Activated naive CD4-positive, alpha-beta T cell treated with anti-CD3 and anti-CD28 coated beads, Interleukin-2, amount 10 ng/mL, durations not matched to agents 7 days and 5 days (primary cell): ENCODE data around the gene MFAP5.
"Not testable (repeated sequence)": the region's sequence is repeated elsewhere in the genome, so short reads cannot be mapped to it uniquely, and the experiment has no call there.

ENCODE experiments used
- CTCF ChIA-PET: fragments of 350-600 bp; sonication (Branson Sonifier 250); formaldehyde crosslinking; loops from one replicate; lab custom pipeline; 2021; ENCODE audit warnings: antibody characterized with exemption; lab: Charles Lee
- DNase-seq: peaks from one replicate; pipeline ENCODE4 v3.0.0-alpha.2; 2020
- H3K27ac Mint-ChIP-seq: one replicate; pipeline ENCODE4 v1.8.0; 2021; ENCODE audit warnings: mild to moderate bottlenecking, moderate library complexity, mixed read lengths
- H3K27me3 Mint-ChIP-seq: one replicate; pipeline ENCODE4 v1.8.0; 2021; ENCODE audit warnings: mild to moderate bottlenecking, mixed read lengths
- H3K36me3 Mint-ChIP-seq: one replicate; pipeline ENCODE4 v1.8.0; 2021; ENCODE audit warnings: mixed read lengths
- H3K4me1 Mint-ChIP-seq: one replicate; pipeline ENCODE4 v1.8.0; 2021; ENCODE audit warnings: mixed read lengths
- H3K4me3 Mint-ChIP-seq: one replicate; pipeline ENCODE4 v1.8.0; 2021; ENCODE audit warnings: mild to moderate bottlenecking, moderate library complexity, mixed read lengths
- H3K9me3 Mint-ChIP-seq: one replicate; pipeline ENCODE4 v1.8.0; 2021; ENCODE audit warnings: mixed read lengths

The MFAP5 gene

DNA sequence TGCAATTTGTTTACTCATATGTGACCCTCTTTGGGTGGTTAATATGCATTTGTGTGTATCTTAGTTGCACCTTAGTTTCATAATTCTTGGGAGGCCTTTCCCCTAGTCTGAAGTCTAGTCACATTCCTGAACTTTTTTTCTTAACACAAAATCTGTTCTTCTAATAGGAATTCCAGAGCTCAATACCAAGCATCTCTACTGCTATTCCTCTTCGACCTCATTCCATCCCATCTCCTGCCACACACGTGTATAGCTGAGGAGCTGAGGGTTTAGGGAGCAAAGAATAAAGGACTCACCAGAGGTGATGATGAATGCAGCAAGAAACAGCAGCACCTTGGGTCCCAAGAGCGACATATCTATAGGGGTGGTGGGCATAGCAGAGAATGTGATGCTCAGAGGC lies 875 bp downstream of the MFAP5 start:
- Mint-ChIP-seq H3K9me3 (no peaks in the 10 kb centered on the region), H3K27ac (no peak overlapping the region), H3K4me1 (no peaks in the 10 kb centered on the region), H3K4me3 (no peak overlapping the region), H3K36me3 (no peaks in the 10 kb centered on the region), H3K27me3 (peaks cover 19% of the 10 kb centered on the region)
- no peak for DNase-seq
- CTCF ChIA-PET, result interaction anchor here (1.1 kb wide), 1 partner anchor 233 kb away, joined by 3 read pairs; no protein-coding TSS in a partner anchor

- H3K9me3 Mint-ChIP-seq, result no peaks in the 10 kb centered on the region
- CTCF ChIA-PET, result interaction anchor here (0.9 to 1.5 kb wide), 3 partner anchors 230 to 378 kb away, joined by 3 to 4 read pairs (median 3); no protein-coding TSS in a partner anchor
- no peak overlapping the region for H3K4me3 Mint-ChIP-seq
- H3K27me3 Mint-ChIP-seq, result peaks cover 17% of the 10 kb centered on the region
- H3K4me1 Mint-ChIP-seq, result no peaks in the 10 kb centered on the region
- H3K36me3 Mint-ChIP-seq, result no peaks in the 10 kb centered on the region
- no peak for DNase-seq
- no peak overlapping the region for H3K27ac Mint-ChIP-seq
Measured at GRCh38 chr12:8661016-8661415, 1.6 kb downstream of the MFAP5 start.

DNA sequence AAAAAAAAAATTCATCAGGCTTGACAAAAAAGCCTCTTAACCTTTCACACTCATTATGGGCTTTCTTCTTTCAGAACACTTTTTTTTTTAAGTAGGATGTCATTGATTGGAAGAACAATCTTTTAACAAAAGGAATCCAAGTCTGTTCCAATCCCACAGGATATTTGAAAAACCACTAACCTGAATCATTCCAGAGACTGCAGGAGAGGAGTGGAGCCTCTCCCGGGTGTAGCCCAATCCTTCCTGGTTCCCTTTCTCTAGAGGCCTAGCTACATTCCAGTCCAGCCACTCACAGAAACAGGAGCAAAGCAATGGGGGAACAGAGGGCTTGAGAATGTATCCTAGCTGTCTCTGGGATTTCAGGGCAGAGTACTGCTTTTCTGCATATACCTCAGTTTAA lies 4.3 kb downstream of the MFAP5 start:
- CTCF ChIA-PET, result interaction anchor here (1.1 to 2.9 kb wide), 9 partner anchors 9 to 391 kb away, joined by 3 to 20 read pairs (median 5); no protein-coding TSS in a partner anchor
- no peaks in the 10 kb centered on the region for H3K4me1 Mint-ChIP-seq
- no peak overlapping the region for H3K27ac Mint-ChIP-seq
- H3K36me3 Mint-ChIP-seq, result no peaks in the 10 kb centered on the region
- H3K27me3 Mint-ChIP-seq, result peaks cover 29% of the 10 kb centered on the region
- H3K4me3 Mint-ChIP-seq, result no peak overlapping the region
- DNase-seq, result no peak
- H3K9me3 Mint-ChIP-seq, result no peaks in the 10 kb centered on the region

DNA sequence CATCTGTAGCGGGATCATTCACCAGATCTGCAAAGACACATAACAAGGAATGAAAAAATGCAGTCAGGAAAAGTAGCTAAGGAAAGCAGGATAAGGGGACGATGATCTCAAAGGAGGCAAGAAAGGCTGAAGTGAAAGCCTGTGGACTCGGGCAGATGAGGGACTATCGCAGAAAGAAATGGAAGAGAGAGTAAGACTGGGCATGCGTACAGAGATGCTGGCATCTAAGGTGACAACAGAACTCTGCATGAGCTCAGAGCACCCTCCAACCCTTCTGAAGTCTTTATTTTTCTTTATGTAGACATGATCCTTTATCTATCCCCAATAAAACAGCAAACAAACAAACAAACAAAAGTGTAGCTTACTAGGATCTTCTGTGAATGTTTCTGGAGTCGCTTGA lies 7.2 kb downstream of the MFAP5 start:
- Mint-ChIP-seq H3K9me3 (no peaks in the 10 kb centered on the region), H3K27ac (no peak overlapping the region), H3K27me3 (peaks cover 45% of the 10 kb centered on the region), H3K4me1 (no peaks in the 10 kb centered on the region), H3K4me3 (no peak overlapping the region), H3K36me3 (no peaks in the 10 kb centered on the region)
- CTCF ChIA-PET, result interaction anchor here (0.8 to 2.0 kb wide), 4 partner anchors 235 to 403 kb away, joined by 3 to 9 read pairs (median 8); no protein-coding TSS in a partner anchor
- DNase-seq, result no peak

GRCh38 chr12:8648576-8649205 lies 13.9 kb downstream of the MFAP5 start:
- Mint-ChIP-seq H3K27ac (no peak overlapping the region), H3K36me3 (peaks cover 7% of the 10 kb centered on the region), H3K4me1 (peaks cover 52% of the 10 kb centered on the region), H3K9me3 (no peaks in the 10 kb centered on the region), H3K4me3 (no peak overlapping the region), H3K27me3 (peaks cover 21% of the 10 kb centered on the region)
- CTCF ChIA-PET, result interaction anchor here (0.8 to 0.9 kb wide), 3 partner anchors 9 to 242 kb away, joined by 3 to 5 read pairs (median 4); no protein-coding TSS in a partner anchor
- peak; percentile 65 for DNase-seq

DNA sequence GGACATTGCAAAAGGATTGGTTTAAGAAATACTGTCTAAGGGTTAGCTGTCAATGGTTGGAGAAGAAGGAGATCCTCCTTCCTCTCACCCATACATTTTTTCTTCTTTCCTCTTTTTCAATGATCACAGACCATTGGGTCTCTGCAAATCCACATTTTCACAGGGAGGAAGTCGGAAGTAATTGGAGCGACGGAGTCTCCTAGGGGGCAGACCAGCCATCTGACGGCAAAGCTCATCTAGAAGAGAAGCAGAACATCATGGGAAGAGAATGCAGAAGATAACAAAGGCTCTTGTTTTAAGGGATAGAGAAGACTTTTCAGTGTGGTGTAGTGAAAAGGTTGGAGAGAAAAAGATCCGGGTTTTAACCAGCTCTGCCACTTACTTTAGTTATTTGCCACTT lies 14.7 kb downstream of the MFAP5 start:
- CTCF ChIA-PET, result interaction anchor here (0.6 to 0.9 kb wide), 2 partner anchors 28 to 243 kb away, joined by 3 to 5 read pairs; no protein-coding TSS in a partner anchor

DNA sequence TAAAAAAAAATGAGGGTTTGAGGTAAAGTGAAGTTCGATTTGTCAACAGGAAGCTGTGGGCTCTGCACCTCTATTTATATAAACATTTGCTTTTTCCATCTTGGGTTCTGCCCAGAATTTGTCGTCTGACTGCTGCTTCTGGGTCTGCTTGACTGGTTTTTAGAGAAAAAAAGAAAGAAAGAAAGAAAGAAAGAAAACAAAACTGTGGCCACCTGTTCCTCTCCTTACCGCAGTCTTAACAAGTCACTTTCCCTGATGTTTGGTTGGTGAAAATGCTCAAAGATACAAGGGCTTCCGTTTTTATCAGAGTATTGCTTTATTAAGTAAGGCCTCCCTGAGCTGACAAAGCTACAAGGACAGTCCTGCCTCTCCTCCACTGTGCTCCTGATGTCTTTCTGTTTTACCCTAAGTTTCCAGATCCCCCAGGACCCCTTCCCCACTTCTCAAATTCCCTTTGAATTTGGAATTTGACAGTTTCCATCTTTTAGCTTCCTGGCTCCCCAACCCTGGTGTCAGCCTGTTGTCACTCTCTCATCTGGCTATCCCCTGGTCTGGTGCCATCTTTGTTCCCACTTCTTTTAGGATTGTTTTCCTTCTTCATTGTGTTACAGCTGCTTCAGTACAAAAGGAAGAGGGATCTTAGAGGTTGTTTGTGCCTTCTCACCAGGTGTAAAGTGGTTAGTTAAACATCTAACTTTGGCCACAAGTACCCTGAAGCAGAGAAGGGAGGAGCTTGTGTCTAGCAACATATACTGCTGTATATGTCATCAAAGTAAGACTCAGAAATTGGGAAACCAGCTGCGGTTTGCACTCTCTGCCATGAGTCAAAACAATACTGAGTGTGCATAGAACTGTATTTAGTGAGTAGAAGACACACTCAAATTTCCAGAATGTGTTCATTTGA lies 18.0 kb downstream of the MFAP5 start:
- peaks cover 52% of the 10 kb centered on the region for H3K4me1 Mint-ChIP-seq
- CTCF ChIA-PET, result interaction anchor here (0.6 to 1.4 kb wide), 4 partner anchors 97 to 984 kb away, joined by 3 to 4 read pairs (median 4); no protein-coding TSS in a partner anchor
- H3K27me3 Mint-ChIP-seq, result peaks cover 9% of the 10 kb centered on the region

More for the DNA sequence above, 14.7 kb downstream of the MFAP5 start:
- H3K27ac Mint-ChIP-seq, result no peak overlapping the region
- peaks cover 10% of the 10 kb centered on the region for H3K36me3 Mint-ChIP-seq
- peaks cover 56% of the 10 kb centered on the region for H3K4me1 Mint-ChIP-seq
- DNase-seq, result no peak
- H3K9me3 Mint-ChIP-seq, result no peaks in the 10 kb centered on the region
- peaks cover 17% of the 10 kb centered on the region for H3K27me3 Mint-ChIP-seq
- H3K4me3 Mint-ChIP-seq, result no peak overlapping the region

DNA sequence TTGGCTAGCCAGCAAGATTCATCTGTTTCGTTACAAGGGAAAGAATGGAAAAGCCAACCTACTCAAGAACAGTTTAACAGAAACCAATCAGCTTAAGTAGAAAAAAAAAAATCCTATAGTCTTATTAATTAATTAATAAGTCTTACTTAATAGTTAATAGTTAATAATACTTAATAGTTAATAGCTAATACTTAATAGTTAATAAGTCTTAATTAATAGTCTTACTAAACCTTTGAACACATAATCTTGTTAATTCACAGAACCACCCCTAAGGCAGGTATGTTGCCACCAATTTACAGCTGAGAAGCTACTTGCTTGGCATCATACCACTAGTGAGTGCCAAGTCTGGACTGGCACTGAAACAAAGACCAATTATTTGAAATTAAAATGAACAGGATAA lies 19.9 kb downstream of the MFAP5 start:
- no peak for DNase-seq
- Mint-ChIP-seq H3K36me3 (peaks cover 6% of the 10 kb centered on the region), H3K9me3 (no peaks in the 10 kb centered on the region), H3K4me3 (no peak overlapping the region), H3K27me3 (peaks cover 16% of the 10 kb centered on the region), H3K27ac (no peak overlapping the region), H3K4me1 (peaks cover 36% of the 10 kb centered on the region)
- CTCF ChIA-PET, result interaction anchor here (1.1 kb wide), 1 partner anchor 564 kb away, joined by 3 read pairs; no protein-coding TSS in a partner anchor

More for the DNA sequence above, 18.0 kb downstream of the MFAP5 start:
- H3K36me3 Mint-ChIP-seq, result peaks cover 6% of the 10 kb centered on the region
- peak overlapping the region; percentile 99 for H3K27ac Mint-ChIP-seq
- DNase-seq, result peak; percentile 80
- H3K4me3 Mint-ChIP-seq, result peak overlapping the region; percentile 66
- no peaks in the 10 kb centered on the region for H3K9me3 Mint-ChIP-seq

- no peak overlapping the region for H3K4me3 Mint-ChIP-seq
- H3K36me3 Mint-ChIP-seq, result peaks cover 5% of the 10 kb centered on the region
- H3K27ac Mint-ChIP-seq, result no peak overlapping the region
- CTCF ChIA-PET, result no interaction called here
- peaks cover 38% of the 10 kb centered on the region for H3K27me3 Mint-ChIP-seq
- no peak for DNase-seq
- H3K4me1 Mint-ChIP-seq, result peaks cover 17% of the 10 kb centered on the region
- H3K9me3 Mint-ChIP-seq, result no peaks in the 10 kb centered on the region
Measured at GRCh38 chr12:8639936-8640335, 22.7 kb downstream of the MFAP5 start.

- no peak for DNase-seq
- Mint-ChIP-seq H3K36me3 (peaks cover 5% of the 10 kb centered on the region), H3K4me1 (peaks cover 7% of the 10 kb centered on the region), H3K27me3 (peaks cover 38% of the 10 kb centered on the region), H3K27ac (no peak overlapping the region), H3K4me3 (no peak overlapping the region), H3K9me3 (no peaks in the 10 kb centered on the region)
- CTCF ChIA-PET, result no interaction called here
Measured at GRCh38 chr12:8638951-8639350, 23.7 kb downstream of the MFAP5 start.

DNA sequence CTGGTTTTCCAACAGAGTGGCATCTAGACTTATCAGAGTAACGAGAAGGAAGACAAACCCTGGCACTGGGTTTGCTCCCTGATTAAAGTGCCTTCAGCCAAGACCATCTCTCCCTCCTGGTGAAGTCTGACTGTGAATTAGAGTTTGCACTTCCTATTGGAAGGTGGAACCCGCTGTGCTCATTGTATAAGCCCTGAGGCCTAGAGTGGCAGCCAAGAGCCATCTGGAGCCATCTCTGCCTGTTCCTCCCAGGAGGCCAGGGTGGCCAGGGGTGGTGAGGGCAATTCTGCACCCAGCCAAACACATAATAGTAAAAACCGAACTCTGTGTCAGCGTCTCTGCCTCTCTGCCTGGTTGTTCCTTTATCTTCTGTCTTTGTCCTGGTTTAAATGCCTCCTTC lies 25.0 kb downstream of the MFAP5 start:
- DNase-seq, result no peak
- CTCF ChIA-PET, result no interaction called here
- H3K9me3 Mint-ChIP-seq, result no peaks in the 10 kb centered on the region
- no peaks in the 10 kb centered on the region for H3K4me1 Mint-ChIP-seq
- peaks cover 1% of the 10 kb centered on the region for H3K36me3 Mint-ChIP-seq
- H3K4me3 Mint-ChIP-seq, result no peak overlapping the region
- peaks cover 38% of the 10 kb centered on the region for H3K27me3 Mint-ChIP-seq
- H3K27ac Mint-ChIP-seq, result no peak overlapping the region

DNA sequence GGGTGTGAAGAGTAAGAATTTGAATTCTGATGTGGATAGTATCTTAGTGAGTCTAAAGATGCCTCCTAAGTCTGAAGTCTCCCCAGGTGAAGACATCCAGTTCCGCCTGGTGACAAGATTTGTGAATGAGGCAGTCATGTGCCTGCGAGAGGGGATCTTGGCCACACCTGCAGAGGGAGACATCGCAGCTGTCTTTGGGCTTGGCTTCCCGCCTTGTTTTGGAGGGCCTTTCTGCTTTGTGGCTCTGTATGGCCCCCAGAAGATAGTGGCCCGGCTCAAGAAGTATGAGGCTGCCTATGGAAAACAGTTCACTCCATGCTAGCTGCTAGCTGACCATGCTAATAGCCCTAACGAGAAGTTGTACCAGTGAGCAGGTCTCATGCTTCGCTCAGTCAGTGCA lies 25.4 kb downstream of the MFAP5 start:
- Mint-ChIP-seq H3K9me3 (no peaks in the 10 kb centered on the region), H3K27ac (no peak overlapping the region), H3K4me1 (no peaks in the 10 kb centered on the region), H3K36me3 (no peaks in the 10 kb centered on the region), H3K27me3 (peaks cover 38% of the 10 kb centered on the region), H3K4me3 (no peak overlapping the region)
- CTCF ChIA-PET, result no interaction called here
- no peak for DNase-seq

DNA sequence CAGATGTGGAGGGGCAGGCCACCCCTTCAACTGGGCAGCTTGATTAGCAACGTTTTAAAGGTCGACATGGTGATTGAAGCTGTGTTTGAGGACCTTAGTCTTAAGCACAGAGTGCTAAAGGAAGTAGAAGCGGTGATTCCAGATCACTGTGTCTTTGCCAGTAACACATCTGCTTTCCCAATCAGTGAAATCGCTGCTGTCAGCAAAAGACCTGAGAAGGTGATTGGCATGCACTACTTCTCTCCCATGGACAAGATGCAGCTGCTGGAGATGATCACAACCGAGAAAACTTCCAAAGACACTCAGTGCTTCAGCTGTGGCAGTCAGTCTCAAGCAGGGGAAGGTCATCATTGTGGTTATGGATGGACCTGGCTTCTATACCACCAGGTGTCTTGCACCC lies 26.0 kb downstream of the MFAP5 start:
- H3K36me3 Mint-ChIP-seq, result no peaks in the 10 kb centered on the region
- no peaks in the 10 kb centered on the region for H3K4me1 Mint-ChIP-seq
- H3K4me3 Mint-ChIP-seq, result no peak overlapping the region
- CTCF ChIA-PET, result no interaction called here
- no peak for DNase-seq
- no peaks in the 10 kb centered on the region for H3K9me3 Mint-ChIP-seq
- no peak overlapping the region for H3K27ac Mint-ChIP-seq
- H3K27me3 Mint-ChIP-seq, result peaks cover 36% of the 10 kb centered on the region

- CTCF ChIA-PET, H3K36me3 Mint-ChIP-seq, H3K4me1 Mint-ChIP-seq, H3K9me3 Mint-ChIP-seq, DNase-seq, H3K4me3 Mint-ChIP-seq, H3K27ac Mint-ChIP-seq: not testable (repeated sequence)
- peaks cover 36% of the 10 kb centered on the region for H3K27me3 Mint-ChIP-seq
Measured at GRCh38 chr12:8636007-8636346, 26.6 kb downstream of the MFAP5 start.
